Measurements from ENCODE around the gene COQ10A.

The COQ10A gene

DNA sequence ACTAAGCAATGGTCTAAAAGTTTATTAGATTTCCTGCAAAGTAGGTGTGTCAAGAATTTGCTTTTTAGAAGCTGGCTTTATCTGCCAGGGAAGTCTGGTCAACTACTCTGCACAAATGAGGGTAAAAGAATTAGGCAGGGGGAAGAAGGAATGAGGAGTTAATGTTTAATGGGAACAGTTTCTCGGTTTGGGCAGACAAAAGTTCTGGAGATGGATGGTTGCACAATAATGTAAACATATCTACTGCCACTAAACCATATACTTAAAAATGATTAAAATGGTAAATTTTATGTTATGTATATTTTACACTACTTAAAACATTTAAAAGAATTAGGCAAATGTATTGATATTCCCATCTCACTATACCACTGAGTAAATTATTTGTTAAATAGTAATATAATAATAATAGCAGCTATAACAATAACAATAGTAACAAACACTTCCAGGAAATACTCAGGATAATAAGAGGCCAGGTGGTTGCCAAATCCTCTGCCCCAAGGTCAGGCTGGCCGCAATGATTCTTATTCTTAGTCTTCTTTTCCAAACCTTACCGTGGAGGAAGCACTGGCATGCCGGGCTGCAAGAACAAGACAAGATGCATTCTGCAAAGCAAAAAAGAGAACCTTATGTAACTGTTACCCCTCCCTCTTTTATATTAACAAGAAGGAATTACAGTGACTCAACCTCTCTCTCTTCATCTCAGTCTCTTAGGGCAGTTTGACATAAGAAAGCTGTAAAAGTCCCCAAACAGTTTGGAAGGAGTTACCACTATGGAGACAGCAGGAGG is 19.5 kb downstream of the COQ10A start:
- TF ChIP-seq ZNF384 (IDR thresholded peaks at IDR 0.05): no peak
- no peak for TF ChIP-seq LEF1 (IDR thresholded peaks at IDR 0.05; ENCODE audit: borderline replicate concordance)
- TF ChIP-seq CTBP1 (IDR thresholded peaks at IDR 0.05; ENCODE audit: borderline replicate concordance): no peak
- TF ChIP-seq FOXK2 (IDR thresholded peaks at IDR 0.05): no peak
- TF ChIP-seq SP1 (IDR thresholded peaks at IDR 0.05): no peak
- no peak for TF ChIP-seq NFRKB (IDR thresholded peaks at IDR 0.05)
- TF ChIP-seq, protein P1, sequence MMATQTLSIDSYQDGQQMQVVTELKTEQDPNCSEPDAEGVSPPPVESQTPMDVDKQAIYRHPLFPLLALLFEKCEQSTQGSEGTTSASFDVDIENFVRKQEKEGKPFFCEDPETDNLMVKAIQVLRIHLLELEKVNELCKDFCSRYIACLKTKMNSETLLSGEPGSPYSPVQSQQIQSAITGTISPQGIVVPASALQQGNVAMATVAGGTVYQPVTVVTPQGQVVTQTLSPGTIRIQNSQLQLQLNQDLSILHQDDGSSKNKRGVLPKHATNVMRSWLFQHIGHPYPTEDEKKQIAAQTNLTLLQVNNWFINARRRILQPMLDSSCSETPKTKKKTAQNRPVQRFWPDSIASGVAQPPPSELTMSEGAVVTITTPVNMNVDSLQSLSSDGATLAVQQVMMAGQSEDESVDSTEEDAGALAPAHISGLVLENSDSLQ (IDR thresholded peaks at IDR 0.05): no peak
- no peak for TF ChIP-seq BHLHE40 (IDR thresholded peaks at IDR 0.05; ENCODE audit: borderline replicate concordance)
- no peak for TF ChIP-seq L3MBTL2 (conservative IDR thresholded peaks at IDR 0.05)
- no peak for TF ChIP-seq SUZ12 (IDR thresholded peaks at IDR 0.05)
- TF ChIP-seq FOXM1 (IDR thresholded peaks at IDR 0.05; ENCODE audit: borderline replicate concordance): no peak
- no peak for TF ChIP-seq ELF4 (IDR thresholded peaks at IDR 0.05)
- TF ChIP-seq TARDBP (IDR thresholded peaks at IDR 0.05): no peak
- TF ChIP-seq ARNT (IDR thresholded peaks at IDR 0.05): no peak
- no peak for TF ChIP-seq FOXA1 (IDR thresholded peaks at IDR 0.05)
- TF ChIP-seq HDGF (IDR thresholded peaks at IDR 0.05; ENCODE audit: borderline replicate concordance): no peak
- no peak for DNase-seq (ENCODE audit: extremely low spot score)
- ChIA-PET CTCF (no interaction called here), POLR2A (interaction anchor here (0.8 to 1.1 kb wide), 2 partner anchors 14 to 168 kb away, joined by 3 to 4 read pairs; partner anchors contain the start of genes CS and ZC3H10)

DNA sequence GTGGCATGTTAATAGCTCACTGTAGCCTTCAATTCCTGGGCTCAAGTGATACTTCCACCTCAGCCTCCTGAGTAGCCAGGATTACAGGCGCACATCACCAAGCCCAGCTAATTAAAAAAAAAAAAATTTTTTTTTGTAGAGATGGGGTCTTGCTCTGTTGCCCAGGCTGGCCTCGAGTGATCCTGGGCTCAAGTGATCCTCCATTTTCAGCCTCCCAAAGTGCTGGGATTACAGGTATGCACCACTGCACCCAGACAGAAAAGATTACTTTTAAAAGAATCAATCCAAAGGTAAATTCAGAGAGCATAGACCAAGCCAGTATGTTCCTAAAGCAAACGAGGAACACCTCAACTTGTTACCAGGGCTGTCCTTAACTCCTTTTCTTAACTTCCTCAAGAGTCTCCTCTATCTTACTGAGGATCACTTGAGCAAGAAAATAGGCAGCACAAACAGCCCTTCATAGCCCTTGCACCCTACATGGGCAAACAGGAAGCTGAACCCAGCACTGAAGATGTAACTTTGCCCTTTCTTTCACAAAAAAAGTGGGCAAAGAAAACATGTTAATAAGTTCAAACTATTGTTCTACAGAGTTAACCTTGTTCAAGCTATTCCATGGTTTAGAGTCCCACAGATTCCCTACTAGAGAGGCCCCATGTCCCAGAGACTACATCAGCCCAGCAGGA is 22.1 kb downstream of the COQ10A start:
- TF ChIP-seq NFRKB (IDR thresholded peaks at IDR 0.05) (no peak), CTBP1 (IDR thresholded peaks at IDR 0.05; ENCODE audit: borderline replicate concordance) (no peak), LEF1 (IDR thresholded peaks at IDR 0.05; ENCODE audit: borderline replicate concordance) (no peak), FOXK2 (IDR thresholded peaks at IDR 0.05) (no peak), SP1 (IDR thresholded peaks at IDR 0.05) (no peak), BHLHE40 (IDR thresholded peaks at IDR 0.05; ENCODE audit: borderline replicate concordance) (no peak), ELF4 (IDR thresholded peaks at IDR 0.05) (no peak), TARDBP (IDR thresholded peaks at IDR 0.05) (no peak), ARNT (IDR thresholded peaks at IDR 0.05) (no peak)
- TF ChIP-seq, protein P1 (IDR thresholded peaks at IDR 0.05): no peak
- CTCF ChIA-PET: no interaction called here
- POLR2A ChIA-PET: no interaction called here
- no peak for DNase-seq (ENCODE audit: extremely low spot score)

DNA sequence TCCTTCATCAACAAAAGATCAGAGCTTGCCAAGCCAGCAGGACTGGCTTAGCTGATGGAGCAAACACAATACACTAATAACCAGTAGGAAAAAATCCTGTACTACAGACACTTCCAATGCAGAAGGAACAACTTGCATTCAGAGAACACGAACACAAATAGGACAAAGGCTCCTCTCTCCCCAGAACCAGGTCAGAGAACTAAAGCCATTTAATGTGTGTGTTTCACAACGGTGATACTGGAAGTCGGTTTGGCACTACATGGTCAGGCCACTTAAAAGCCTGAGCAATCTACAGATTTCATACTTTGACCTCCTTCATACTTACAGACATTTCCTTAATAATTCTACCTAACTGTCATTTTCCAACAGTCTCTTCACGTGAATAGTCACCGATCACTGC is 27.1 kb downstream of the COQ10A start:
- TF ChIP-seq, protein P1 (IDR thresholded peaks at IDR 0.05): no peak
- TF ChIP-seq FOXK2 (IDR thresholded peaks at IDR 0.05) (no peak), TARDBP (IDR thresholded peaks at IDR 0.05) (no peak), FOXM1 (IDR thresholded peaks at IDR 0.05; ENCODE audit: borderline replicate concordance) (no peak), L3MBTL2 (conservative IDR thresholded peaks at IDR 0.05) (no peak), ARNT (IDR thresholded peaks at IDR 0.05) (no peak), LEF1 (IDR thresholded peaks at IDR 0.05; ENCODE audit: borderline replicate concordance) (no peak), FOXA1 (IDR thresholded peaks at IDR 0.05) (no peak), ELF4 (IDR thresholded peaks at IDR 0.05) (no peak), SP1 (IDR thresholded peaks at IDR 0.05) (no peak), SUZ12 (IDR thresholded peaks at IDR 0.05) (no peak), CTBP1 (IDR thresholded peaks at IDR 0.05; ENCODE audit: borderline replicate concordance) (no peak), ZNF384 (IDR thresholded peaks at IDR 0.05) (no peak), HDGF (IDR thresholded peaks at IDR 0.05; ENCODE audit: borderline replicate concordance) (no peak), BHLHE40 (IDR thresholded peaks at IDR 0.05; ENCODE audit: borderline replicate concordance) (no peak), NFRKB (IDR thresholded peaks at IDR 0.05) (no peak)
- no peak for DNase-seq (ENCODE audit: extremely low spot score)
- ChIA-PET POLR2A (no interaction called here), CTCF (no interaction called here)

DNA sequence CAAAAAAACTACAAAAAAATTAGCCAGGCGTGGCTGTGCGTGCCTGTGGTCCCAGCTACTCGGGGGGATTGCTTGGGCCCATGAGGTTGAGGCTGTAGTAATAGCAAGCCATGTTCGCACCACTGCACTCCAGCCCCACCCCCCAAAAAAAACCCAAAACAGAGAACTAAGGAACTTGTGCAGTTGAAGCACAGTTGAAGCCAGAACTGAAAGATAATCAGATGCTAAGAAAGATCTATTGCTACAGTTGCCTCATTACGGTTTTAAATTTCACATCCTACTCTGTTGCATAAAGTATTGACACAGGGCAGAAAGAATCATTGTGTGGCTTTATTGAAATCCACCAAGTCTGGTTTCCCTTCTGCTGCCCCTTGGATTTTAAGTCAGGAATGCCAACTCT is 29.6 kb downstream of the COQ10A start:
- ChIA-PET POLR2A (no interaction called here), CTCF (no interaction called here)
- TF ChIP-seq FOXA1 (IDR thresholded peaks at IDR 0.05) (no peak), L3MBTL2 (conservative IDR thresholded peaks at IDR 0.05) (no peak), NFRKB (IDR thresholded peaks at IDR 0.05) (no peak), ELF4 (IDR thresholded peaks at IDR 0.05) (no peak), ZNF384 (IDR thresholded peaks at IDR 0.05) (no peak), BHLHE40 (IDR thresholded peaks at IDR 0.05; ENCODE audit: borderline replicate concordance) (no peak), ARNT (IDR thresholded peaks at IDR 0.05) (no peak), HDGF (IDR thresholded peaks at IDR 0.05; ENCODE audit: borderline replicate concordance) (no peak), CTBP1 (IDR thresholded peaks at IDR 0.05; ENCODE audit: borderline replicate concordance) (no peak), LEF1 (IDR thresholded peaks at IDR 0.05; ENCODE audit: borderline replicate concordance) (no peak), SP1 (IDR thresholded peaks at IDR 0.05) (no peak)
- TF ChIP-seq, protein P1 (IDR thresholded peaks at IDR 0.05): no peak
- no peak for DNase-seq (ENCODE audit: extremely low spot score)

DNA sequence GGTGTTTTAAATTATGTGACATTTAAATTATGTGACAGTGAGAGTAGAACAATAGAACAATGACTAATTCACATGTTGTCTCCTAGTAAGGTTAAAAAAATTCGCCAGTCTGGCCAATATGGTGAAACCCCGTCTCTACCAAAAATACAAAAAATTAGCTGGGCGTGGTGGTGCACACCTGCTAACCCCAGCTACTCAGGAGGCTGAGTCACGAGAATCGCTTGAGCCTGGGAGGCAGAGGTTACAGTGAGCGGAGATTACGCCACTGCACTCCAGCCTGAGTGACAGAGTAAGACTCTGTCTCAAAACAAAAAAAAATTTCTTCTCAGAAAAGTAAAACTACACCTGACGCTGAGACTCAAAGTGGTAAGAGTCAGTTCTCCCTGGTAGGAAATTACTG is 30.7 kb downstream of the COQ10A start:
- CTCF ChIA-PET: no interaction called here

More for the DNA sequence above, 30.7 kb downstream of the COQ10A start:
- DNase-seq (ENCODE audit: extremely low spot score): no peak
- TF ChIP-seq, protein P1 (IDR thresholded peaks at IDR 0.05): no peak
- TF ChIP-seq SUZ12 (IDR thresholded peaks at IDR 0.05) (no peak), LEF1 (IDR thresholded peaks at IDR 0.05; ENCODE audit: borderline replicate concordance) (no peak)
- POLR2A ChIA-PET: interaction anchor here (1.2 to 3.6 kb wide), 3 partner anchors 31 to 108 kb away, joined by 3 to 10 read pairs (median 4); partner anchors contain the start of genes ANKRD52 and SMARCC2
